ENCODE measurements around the gene NEK1.
"Not testable (repeated sequence)": the region's sequence is repeated elsewhere in the genome, so short reads cannot be mapped to it uniquely, and the experiment has no call there.

The NEK1 gene

DNA sequence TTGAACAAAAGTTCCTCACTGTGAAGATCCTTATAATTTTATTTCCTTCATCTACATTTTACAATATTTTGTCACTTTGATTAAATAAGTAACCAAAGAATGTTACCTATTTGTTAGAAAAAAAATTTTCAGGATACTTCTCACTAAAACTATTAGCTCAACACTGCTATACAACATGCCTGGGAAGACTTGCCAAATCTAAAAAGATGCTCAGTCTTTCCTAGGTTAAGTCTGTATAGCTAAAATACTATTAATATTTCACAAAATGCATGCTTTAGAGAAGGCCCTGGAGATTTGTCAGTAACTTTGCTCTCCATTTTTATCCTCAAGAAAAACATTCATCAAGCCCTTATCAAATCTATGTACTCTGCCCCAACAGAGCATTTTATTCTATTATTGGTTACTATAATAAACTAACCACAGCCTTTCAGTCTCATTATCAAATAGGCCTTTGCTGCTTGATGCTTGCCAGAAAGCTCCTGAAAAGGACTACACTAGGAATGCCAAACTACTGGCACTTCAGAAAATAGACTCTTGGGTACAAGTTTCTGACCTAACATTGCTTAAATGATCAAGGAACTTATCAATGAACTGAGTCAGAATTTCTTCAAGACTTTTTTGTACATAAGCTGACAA is 17.7 kb downstream of the NEK1 start:
- no peak for DNase-seq

DNA sequence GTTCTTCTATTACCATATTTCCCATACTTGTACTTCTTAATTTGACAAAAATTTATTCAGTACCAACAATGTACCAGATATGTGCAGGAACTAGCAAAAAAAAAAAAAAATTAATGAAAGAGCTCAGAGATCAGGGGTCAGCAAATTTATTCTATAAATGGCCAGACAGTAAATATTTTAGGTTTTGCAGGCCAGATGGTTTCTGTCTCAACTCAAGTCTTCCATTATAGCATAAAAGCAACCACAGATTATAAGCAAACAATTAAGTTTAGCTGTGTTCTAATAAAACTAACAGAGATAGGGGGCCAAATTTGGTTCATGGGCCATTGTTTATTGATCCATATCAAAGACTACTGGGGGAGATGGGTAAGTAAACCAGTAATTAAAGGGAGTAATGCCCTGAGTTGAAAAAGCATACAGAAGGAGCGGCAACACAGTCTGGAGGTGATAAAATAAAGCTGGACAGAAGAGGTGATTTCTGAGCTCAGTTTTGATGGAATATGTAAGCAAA is 19.3 kb downstream of the NEK1 start:
- no peak for DNase-seq

DNA sequence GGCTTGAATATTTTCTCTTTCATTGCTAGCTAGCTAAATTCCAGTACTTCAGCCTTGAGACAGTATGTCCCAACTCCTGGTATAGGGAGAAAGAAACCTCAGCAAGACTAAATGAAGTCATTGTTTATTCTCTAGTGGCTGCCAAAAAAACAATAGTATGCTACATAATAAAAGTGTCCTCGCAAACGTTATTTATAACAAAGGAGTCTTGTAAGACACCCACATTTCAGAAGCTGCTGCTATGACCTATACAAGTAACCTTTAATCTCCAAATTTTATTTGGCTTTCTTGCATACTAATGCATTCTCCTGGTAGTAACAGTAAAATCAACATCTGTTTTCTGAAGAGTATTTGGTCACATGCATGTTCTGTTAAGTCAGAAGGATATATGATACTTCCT is 28.8 kb downstream of the NEK1 start:
- no peak for DNase-seq

DNA sequence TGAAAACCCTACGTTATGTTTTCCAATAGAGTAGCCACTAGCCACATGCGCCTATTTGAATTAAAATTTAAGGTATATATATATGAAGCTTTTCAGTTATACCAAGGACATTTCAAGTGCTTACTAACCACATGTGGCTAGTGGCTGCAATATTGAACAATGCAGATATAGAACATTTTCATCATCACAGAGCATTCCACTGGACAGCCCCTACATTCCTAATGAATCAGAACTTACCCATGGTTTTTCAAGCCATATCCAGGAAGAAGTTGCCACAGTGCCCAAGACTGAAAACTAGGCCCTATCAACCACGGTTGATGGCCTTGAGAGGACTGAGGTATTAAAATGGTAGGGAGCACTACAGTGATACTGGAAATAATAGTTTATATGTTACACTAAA is 29.7 kb downstream of the NEK1 start:
- no peak for DNase-seq

DNA sequence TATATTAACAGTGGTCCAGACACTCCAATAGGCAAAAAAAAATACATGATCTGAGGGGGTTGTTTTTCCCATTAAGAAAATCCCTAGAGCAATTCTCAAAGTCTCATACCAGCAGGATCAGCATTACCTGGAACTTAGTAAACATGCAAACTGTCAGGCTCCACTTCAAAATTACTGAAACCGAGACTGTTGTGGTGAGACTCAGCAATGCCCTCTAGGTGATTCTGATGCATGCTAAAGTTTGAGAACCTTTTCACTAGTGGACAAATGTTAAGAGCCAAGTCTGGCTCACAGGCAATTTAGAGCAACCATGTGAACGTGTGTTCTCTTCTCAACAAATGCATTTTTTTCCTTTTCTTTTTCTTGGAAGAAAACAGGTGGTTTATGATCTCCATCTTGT is 30.2 kb downstream of the NEK1 start:
- no peak for DNase-seq

DNA sequence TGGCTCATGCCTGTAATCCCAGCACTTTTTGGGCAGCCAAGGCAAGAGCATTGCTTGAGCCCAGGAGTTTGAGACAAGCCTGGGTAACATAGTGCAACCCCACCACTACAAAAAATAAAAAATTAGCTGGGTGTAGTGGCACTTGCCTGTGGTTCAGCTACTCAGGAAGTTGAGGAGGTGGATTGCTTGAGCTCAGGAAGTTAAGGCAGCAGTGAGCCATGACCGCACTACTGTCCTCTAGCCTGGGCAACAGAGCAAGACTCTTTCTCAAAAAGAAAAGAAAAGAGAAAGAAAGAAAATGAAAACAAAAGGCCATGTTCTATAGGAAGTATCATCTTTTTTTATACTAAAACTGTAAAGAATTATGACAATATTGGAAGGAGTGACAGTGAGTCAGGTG is 38.5 kb downstream of the NEK1 start:
- no peak for DNase-seq

DNA sequence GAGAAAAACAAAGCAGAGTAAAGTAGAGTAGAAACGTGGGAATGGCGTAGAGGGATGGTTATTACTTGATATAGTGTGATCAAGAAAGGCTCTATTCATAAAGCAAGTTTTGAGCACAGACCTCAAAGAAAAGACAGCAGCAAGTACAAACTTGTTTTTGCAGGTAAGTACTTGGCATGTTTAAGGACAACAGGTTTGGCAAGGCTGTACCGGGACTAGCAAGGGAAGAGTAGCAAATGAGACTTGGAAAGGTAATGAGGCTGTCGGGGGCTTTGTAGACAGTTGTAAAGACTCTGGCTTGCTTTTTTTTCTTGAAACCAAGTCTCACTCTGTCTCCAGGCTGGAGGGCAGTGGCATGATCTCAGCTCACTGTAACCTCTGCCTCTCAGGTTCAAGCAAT is 40.9 kb downstream of the NEK1 start:
- no peak for DNase-seq

DNA sequence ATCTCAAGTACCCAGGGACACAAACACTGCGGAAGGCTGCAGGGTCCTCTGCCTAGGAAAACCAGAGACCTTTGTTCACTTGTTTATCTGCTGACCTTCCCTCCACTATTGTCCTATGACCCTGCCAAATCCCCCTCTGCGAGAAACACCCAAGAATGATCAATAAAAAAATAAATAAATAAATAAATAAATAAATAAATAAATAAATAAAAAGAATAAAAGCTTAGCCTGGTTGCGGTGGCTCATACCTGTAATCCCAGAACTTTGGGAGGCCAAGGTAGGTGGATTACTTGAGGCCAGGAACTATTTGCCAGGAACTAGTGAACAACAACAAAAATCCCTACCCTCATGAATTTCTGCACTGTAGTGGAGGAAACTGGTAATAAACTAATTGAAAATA is 41.4 kb downstream of the NEK1 start:
- not testable (repeated sequence) for DNase-seq

DNA sequence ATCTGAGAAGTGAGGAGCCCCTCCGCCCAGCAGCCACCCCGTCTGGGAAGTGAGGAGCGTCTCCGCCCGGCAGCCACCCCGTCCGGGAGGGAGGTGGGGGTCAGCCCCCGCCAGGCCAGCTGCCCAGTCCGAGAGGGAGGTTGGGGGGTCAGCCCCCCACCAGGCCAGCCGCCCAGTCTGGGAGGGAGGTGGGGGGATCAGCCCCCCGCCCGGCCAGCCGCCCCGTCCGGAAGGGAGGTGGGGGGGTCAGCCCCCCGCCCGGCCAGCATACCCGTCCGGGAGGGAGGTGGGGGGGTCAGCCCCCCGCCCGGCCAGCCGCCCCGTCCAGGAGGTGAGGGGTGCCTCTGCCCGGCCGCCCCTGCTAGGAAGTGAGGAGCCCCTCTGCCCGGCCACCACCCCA is 42.1 kb downstream of the NEK1 start:
- DNase-seq: not testable (repeated sequence)

DNA sequence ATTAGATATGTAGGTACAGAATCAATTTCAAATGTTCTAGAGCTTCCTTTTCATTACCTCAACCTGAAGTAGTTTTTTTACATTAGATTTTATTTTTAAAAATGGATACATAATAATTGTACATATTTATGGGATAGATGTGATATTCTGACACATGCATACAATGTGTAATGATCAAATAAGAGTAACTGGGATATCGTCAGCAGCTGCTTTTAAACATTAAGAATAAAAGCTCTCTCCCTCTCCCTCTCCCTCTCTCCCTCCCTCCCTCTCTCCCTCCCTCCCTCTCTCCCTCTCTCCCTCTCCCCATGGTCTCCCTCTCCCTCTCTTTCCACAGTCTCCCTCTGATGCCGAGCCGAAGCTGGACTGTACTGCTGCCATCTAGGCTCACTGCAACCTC is 43.2 kb downstream of the NEK1 start:
- not testable (repeated sequence) for DNase-seq

DNA sequence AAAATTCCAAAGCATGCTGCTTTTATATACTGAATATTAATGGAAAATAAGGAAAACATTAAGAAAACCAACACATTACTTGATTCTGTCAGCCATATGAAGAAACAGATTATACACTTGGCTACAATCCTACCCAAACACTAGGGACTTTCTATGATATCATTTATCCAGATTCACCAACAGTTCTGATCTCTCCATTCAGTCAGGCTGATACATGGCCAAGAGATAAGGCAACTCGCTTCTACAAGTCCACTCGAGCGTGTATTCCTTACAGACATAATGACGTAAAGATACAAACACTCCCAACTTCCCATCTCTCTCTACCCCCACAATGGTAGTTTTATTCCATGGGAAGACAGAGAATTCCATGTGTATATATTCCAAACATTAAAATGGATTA is 44.5 kb downstream of the NEK1 start:
- DNase-seq: no peak

DNA sequence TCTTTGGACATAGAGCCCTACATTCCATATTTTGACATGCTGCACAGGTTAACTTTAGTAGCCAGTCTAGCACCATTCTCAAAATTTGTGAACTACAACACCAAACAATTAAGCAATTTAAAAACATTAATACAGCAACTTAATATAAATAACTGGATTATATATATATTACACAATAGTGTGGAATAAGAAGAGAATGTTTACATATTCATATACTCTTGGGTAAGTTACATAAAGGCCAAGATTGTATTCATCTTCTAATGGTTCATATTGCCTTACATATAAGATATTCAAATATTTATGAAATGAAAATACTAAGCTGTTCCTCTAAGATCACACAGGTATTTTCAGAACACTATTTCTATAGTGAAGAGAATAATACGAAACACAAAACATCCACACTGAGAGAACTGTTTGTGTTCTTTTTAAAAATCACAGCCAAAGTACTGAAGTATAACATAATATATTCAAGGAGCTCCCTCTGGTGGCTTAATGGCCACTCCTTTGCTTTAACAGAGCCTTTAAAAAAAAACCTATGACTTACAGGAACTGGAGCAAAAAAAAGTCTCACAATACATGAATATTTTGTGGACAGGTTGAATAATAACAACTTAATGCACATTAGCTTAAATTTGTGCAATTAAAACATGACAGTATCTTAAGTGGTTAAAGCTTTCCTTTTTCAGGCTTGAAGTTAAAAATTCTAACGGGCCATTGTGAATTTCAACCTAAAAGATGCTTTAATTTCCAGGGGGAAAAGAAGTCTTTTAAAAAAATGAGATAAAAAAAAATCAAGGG is 46.2 kb downstream of the NEK1 start:
- DNase-seq: no peak

DNA sequence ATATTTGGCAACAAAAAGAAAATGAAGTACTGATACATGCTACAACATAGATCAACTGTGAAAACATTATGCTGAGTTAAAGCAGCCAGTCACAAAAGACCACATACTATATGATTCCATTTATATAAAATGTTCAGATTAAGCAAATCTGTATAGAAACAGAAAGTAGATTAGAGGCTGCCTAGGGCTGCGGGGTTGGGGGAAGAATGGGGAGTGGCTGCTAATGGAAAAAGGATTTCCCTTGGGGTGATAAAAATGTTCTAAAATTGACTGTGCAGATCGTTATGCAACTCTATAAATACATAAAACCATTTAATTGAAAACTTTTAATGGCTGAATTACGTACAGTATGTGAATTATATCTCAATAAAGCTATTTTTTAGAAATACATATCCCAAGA is 46.8 kb downstream of the NEK1 start:
- DNase-seq: no peak

DNA sequence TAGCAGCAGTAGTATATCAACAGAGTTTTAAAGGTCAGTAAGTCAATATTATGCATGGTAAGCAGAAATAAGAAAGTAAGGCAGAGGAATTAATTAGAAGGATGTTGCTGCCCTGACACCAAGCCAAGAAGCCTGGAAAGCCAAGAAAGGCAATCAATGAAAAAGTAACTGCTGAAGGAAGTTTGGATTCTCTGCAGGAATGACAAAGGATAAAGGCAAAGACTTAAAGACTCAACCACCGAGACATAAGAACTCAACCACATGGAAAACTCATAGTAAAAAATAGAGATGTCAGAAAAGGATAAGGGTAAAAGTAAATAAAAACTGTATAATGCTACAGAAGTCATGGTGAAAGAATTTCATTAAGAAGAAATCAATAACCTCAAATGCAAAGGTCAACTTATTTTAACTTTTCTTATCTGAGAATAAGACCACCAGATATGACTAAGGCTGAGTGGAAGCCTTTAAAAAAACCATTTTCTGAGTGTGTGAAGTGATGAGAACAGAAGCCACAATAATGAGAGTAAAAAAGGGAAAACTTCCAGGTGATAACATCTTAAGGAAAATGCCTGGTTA is 55.2 kb downstream of the NEK1 start:
- DNase-seq: no peak

DNA sequence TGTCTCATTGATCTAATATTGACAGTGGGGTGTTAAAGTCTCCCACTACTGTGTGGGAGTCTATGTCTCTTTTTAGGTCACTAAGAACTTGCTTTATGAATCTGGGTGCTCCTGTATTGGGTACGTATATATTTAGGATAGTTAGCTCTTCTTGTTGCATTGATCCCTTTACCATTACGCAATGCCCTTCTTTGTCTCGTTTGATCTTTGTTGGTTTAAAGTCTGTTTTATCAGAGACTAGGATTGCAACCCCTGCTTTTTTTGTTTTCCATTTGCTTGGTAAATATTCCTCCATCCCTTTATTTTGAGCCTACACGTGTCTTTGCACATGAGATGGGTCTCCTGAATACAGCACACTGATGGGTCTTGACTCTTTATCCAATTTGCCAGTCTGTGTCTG is 65.8 kb downstream of the NEK1 start:
- DNase-seq: not testable (repeated sequence)

DNA sequence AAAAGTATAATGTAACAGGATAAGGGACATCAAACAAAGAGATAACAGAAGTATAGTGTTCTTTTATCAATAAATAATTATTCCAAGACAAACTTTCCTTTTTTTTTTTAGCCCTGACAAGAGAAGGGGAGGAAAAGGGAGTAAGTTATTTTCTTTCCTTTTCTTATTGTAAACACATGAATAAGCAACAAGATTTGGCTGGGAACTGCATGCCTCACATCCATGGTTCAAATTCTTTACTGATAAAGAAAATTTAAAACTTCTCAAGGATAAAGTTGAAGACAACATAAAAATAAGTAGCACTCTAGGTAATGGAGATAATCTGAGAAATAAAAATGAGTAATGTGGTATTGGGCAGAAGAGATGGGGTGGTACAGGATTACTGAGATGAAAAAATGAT is 71.6 kb downstream of the NEK1 start:
- no peak for DNase-seq

DNA sequence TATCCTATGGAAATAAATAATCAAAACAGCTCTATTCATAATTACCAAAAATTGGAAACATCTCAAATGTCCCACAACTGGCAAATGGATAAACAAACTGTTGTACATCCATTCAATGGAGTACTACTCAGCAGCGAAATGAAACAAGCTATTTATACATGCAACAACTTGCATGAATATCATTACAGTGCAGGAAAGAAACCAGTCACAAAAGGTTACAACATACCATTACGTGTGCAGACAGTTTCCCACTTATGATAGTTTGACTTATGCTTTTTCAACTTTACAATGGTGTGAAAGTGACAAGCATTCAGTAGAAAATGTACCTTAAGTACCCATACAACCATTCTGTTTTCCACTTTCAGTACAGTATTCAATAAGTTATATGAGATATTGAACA is 82.3 kb downstream of the NEK1 start:
- no peak for DNase-seq

DNA sequence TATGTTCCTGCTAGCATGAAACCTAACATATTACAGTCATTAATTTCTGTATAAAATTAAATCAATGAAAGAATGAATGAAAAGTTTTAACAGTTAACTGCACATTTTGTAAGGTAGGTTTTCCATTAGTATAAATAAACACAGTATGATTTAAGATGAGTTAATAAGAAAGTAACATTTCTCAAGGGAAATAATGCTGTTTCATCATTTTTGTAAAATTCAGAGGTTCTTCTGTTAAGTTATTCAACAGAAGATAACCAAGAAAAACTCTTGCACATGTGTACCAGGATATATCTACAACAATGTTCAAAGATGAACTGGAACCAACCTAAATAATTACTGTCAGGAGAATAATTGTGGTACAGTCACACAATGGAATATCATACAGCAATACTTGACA is 88.6 kb downstream of the NEK1 start:
- no peak for DNase-seq

DNA sequence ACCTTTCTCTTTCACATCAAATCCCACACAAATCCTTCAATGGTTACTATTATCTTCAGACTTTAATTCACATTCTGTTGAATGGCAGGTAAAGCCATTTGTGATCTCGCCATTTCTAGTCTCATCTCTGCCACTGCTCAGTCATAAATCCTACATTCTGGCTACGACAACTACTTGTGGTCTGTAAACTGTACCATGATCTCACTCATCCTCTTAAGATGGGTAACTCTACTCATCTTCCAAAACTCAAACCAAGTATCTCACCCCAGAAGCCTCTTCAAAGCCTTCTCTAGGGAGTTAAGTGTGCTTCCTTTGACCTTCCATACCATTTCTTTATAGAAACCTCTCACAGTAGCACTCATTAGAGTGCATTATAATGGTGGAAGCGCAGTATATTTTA is 101.8 kb downstream of the NEK1 start:
- no peak for DNase-seq

DNA sequence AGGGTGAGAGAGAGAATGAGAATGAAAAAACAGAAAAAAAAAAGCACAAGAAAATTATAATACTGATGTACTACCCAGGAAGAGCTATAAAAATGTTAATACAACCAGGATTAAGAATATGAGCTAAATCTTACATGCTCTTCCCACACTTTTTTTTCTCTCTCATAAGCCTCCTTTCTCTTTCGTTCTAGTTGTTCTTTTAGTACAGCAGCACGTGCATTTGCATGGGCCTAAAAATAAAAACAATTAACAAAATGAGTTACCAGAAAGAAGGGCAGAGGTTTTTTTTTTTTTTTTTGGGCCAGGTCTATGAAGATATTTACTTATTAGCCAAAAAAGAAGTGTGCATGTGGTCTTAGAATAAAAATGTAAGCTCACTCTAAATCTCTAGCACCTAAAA is 105.5 kb downstream of the NEK1 start:
- no peak for DNase-seq

DNA sequence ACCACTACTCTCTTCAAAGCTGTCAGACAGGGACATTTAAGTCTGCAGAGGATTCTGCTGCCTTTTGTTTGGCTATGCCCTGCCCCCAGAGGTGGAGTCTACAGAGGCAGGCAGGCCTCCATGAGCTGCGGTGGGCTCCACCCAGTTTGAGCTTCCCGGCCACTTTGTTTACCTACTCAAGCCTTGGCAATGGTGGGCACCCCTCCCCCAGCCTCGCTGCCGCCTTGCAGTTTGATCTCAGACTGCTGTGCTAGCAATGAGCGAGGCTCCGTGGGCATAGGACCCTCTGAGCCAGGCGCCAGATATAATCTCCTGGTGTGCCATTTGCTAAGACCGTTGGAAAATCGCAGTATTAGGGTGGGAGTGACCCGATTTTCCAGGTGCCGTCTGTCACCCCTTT is 112.5 kb downstream of the NEK1 start:
- not testable (repeated sequence) for DNase-seq

DNA sequence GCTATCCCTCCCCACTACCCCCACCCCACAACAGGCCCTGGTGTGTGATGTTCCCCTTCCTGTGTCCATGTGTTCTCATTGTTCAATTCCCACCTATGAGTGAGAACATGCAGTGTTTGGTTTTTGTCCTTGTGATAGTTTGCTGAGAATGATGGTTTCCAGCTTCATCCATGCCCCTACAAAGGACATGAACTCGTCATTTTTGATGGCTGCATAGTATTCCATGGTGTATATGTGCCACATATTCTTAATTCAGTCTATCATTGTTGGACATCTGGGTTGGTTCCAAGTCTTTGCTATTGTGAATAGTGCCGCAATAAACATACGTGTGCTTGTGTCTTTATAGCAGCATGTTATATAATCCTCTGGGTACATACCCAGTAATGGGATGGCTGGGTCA is 118.1 kb downstream of the NEK1 start:
- DNase-seq: not testable (repeated sequence)

DNA sequence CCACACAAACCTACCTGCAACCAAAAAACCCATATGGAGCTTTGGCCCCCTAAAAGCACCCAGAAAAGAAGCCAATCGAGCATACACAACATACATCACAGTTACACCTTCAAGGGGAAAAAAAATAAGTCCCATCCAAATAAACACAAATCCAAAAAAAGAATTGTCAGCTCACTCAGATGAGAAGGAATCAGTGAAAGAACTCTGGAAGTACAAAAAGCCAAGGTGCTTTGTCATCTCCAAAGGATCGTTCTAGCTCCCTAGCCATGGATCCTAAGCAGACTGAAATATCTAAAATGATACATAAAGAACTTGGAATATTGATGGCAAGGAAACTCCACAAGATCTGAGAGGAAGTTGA is 119.2 kb downstream of the NEK1 start:
- DNase-seq: no peak

DNA sequence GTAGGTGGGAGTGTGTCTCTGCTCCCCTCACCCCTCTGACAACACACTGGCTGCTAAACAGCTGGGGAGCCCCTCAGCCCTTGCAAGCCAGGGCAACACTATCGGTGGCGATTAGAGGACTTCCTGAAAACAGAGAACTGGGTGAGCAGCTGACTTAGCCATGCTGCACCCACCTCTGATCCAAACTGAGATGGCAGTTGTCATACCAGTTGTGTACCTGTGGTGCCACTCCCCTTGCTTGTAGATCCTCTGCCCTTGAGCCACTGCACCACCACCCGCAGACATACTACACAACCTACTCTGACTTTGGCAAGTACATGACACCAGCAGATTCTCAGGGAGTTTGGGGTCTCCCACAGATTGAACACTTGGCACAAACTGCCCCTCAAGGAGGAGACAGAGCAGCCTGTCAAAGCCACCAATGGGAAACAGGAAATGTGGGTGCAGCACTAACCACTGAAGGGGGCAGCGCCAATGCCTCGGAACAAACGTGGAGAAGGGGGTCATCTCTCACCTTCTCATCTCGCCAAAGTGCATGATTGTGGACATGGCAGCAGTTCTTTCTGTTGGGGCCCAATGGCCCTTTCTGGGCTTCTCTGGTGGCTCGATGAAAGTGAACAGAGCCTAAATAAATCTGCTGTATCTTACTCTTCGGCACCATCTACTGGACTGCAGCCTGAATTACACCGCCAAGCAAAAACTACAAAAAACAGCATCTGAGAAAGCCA is 119.8 kb downstream of the NEK1 start:
- DNase-seq: no peak

All from stimulated activated naive CD4-positive, alpha-beta T cell treated with Interleukin-2 at 50 U/mL for 16 hours (primary cell).